ENCODE results near the gene TTLL9.

The TTLL9 gene

DNA sequence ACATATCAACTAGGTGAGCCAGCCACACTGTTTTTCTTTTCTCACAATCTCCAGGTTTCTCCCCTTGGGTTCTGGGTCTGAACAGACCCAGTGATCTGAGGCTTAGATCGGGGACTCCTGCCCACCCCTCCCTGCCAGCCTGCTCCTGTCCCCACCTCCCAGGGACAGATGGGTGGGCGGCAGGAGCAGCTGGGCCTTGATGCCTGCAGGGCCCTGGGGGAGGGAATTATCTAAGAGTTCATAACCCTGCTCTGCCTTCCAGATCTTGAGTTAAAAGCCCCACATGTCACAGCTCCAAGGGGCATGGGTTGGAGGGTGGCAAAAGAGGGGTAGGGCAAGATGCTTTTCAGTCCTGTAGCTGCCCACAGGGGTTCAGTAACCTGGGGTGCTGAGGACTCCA, 92.3 kb downstream of the TTLL9 start (continued):
- TF ChIP-seq POU6F1 (CRISPR knock-in tag; IDR thresholded peaks at IDR 0.05; ENCODE audit: borderline replicate concordance, low read depth) (no peak), ZC3H10 (CRISPR knock-in tag; IDR thresholded peaks at IDR 0.05) (no peak), PPARA (CRISPR knock-in tag; IDR thresholded peaks at IDR 0.05; ENCODE audit: borderline replicate concordance) (no peak), GLIS3 (CRISPR knock-in tag; IDR thresholded peaks at IDR 0.05) (no peak), ZFP3 (CRISPR knock-in tag; IDR thresholded peaks at IDR 0.05) (no peak), ZFP30 (CRISPR knock-in tag; IDR thresholded peaks at IDR 0.05) (no peak), ZNF70 (CRISPR knock-in tag; IDR thresholded peaks at IDR 0.05) (no peak)

DNA sequence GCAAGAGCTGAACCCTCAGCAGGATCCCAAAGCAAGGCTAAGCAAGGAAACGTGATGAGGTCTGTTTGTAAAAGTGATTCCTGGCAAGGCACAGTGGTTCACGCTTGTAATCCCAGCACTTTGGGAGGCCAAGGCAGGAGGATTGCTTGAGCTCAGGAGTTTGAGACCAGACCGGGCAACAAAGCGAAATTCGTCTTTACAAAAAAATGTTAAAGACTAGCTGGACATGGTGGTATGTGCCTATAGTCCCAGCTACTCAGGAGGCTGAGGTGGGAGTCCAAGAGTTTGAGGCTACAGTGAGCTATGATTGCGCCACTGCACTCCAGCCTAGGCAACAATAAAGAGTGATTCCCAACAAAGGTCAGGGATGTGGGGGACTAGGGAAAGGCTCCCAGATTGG, 93.5 kb downstream of the TTLL9 start:
- TF ChIP-seq POU6F1 (CRISPR knock-in tag; IDR thresholded peaks at IDR 0.05; ENCODE audit: borderline replicate concordance, low read depth): no peak
- TF ChIP-seq OSR1 (CRISPR knock-in tag; IDR thresholded peaks at IDR 0.05): no peak
- no peak for TF ChIP-seq ZFP3 (CRISPR knock-in tag; IDR thresholded peaks at IDR 0.05)
- TF ChIP-seq BACH2 (CRISPR knock-in tag; IDR thresholded peaks at IDR 0.05; ENCODE audit: borderline replicate concordance): no peak
- no peak for TF ChIP-seq TOX (CRISPR knock-in tag; IDR thresholded peaks at IDR 0.05; ENCODE audit: borderline replicate concordance)
- no peak for TF ChIP-seq ZNF8 (CRISPR knock-in tag; IDR thresholded peaks at IDR 0.05)
- TF ChIP-seq, protein P1, sequence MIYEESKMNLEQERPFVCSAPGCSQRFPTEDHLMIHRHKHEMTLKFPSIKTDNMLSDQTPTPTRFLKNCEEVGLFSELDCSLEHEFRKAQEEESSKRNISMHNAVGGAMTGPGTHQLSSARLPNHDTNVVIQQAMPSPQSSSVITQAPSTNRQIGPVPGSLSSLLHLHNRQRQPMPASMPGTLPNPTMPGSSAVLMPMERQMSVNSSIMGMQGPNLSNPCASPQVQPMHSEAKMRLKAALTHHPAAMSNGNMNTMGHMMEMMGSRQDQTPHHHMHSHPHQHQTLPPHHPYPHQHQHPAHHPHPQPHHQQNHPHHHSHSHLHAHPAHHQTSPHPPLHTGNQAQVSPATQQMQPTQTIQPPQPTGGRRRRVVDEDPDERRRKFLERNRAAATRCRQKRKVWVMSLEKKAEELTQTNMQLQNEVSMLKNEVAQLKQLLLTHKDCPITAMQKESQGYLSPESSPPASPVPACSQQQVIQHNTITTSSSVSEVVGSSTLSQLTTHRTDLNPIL (CRISPR knock-in tag; IDR thresholded peaks at IDR 0.05; ENCODE audit: low read depth): no peak
- TF ChIP-seq PPARA (CRISPR knock-in tag; IDR thresholded peaks at IDR 0.05; ENCODE audit: borderline replicate concordance): no peak
- no peak for TF ChIP-seq ZNF70 (CRISPR knock-in tag; IDR thresholded peaks at IDR 0.05)
- TF ChIP-seq, protein P2, sequence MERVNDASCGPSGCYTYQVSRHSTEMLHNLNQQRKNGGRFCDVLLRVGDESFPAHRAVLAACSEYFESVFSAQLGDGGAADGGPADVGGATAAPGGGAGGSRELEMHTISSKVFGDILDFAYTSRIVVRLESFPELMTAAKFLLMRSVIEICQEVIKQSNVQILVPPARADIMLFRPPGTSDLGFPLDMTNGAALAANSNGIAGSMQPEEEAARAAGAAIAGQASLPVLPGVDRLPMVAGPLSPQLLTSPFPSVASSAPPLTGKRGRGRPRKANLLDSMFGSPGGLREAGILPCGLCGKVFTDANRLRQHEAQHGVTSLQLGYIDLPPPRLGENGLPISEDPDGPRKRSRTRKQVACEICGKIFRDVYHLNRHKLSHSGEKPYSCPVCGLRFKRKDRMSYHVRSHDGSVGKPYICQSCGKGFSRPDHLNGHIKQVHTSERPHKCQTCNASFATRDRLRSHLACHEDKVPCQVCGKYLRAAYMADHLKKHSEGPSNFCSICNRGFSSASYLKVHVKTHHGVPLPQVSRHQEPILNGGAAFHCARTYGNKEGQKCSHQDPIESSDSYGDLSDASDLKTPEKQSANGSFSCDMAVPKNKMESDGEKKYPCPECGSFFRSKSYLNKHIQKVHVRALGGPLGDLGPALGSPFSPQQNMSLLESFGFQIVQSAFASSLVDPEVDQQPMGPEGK (CRISPR knock-in tag; IDR thresholded peaks at IDR 0.05; ENCODE audit: borderline replicate concordance): no peak
- TF ChIP-seq RARB (CRISPR knock-in tag; IDR thresholded peaks at IDR 0.05): no peak
- ATAC-seq: no peak

DNA sequence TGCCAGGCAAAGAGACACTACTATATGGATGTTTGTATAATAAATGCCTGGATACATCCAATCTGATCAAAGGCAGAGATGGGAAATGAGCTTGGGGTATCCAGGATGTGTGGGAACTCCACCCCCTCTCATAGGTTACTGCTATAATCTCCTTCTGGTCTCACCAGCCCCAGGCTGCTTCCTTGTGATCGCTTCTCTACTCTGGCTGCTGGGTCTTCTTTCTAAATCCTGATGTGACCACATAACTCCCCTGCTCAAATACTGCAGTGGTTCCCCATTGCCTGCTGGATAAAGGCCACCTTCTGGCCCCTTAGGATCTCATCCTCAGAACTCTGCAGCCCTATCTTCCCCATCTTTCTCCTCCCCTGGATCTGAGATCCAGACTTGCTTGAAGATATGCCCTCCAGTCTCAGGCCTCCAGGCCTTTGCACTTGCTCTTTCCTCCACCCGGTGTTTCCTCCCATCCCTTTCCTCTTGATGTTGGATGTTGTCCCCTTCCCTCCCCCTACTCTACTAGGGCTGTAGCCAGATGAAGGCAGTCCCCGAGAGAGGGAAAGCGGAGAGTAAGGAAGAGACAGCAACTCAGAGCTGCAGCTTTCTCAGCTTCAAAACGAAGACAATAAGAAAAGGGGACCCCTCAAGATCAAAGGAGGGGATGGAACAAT, 96.7 kb downstream of the TTLL9 start:
- TF ChIP-seq ZFP3 (CRISPR knock-in tag; IDR thresholded peaks at IDR 0.05): no peak
- TF ChIP-seq, protein P1 (CRISPR knock-in tag; IDR thresholded peaks at IDR 0.05; ENCODE audit: low read depth): no peak
- no peak for ATAC-seq

DNA sequence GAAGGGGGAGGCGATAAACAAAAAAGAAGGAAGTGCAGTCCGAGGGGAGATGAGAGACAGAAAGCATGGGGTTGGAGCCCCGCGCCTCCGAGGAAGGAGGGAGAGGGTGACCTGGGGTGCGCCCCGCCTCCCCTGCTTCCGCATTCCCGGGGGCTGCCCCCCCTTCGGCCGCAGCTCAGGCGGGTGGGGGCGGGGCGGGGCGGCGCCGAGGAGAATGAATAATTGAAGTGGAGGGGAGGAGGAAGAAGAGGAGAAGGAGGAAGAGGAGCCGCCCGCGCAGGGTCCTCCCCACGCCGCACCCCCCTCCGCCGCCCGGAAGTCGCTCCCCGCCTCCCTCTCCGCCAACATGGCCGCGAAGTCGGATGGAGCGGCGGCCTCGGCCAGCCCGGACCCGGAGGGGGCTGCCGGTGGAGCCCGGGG, 97.4 kb downstream of the TTLL9 start, which contains the start of gene XKR7:
Gene XKR7 (plus strand): TSS at position 322 of the 420 bp plus-strand sequence. CDS start 25 bp downstream, at position 347.
- ATAC-seq: no peak
- TF ChIP-seq ZFP3 (CRISPR knock-in tag; IDR thresholded peaks at IDR 0.05) (no peak), ARNTL (CRISPR knock-in tag; IDR thresholded peaks at IDR 0.05; ENCODE audit: borderline replicate concordance, low read depth) (no peak), GLIS3 (CRISPR knock-in tag; IDR thresholded peaks at IDR 0.05) (no peak), ZFP30 (CRISPR knock-in tag; IDR thresholded peaks at IDR 0.05) (no peak), TSHZ2 (CRISPR knock-in tag; IDR thresholded peaks at IDR 0.05) (no peak)
